Astrocyte (in vitro differentiated cells and primary cell): ENCODE measurements around the gene PVALB.

Experiments
- CTCF ChIP-seq: IDR thresholded peaks from 2 replicates; pipeline ENCODE4 v1.5.1; 2011; ENCODE audit warnings: low read depth, mild to moderate bottlenecking, inconsistent platforms, low read length, moderate library complexity; ENCODE audit not compliant: insufficient read depth
- EZH2 ChIP-seq: IDR thresholded peaks from 2 replicates; pipeline ENCODE4 v1.6.1; 2012; ENCODE audit warnings: mild to moderate bottlenecking, low read length, inconsistent platforms; ENCODE audit not compliant: insufficient read depth

DNA sequence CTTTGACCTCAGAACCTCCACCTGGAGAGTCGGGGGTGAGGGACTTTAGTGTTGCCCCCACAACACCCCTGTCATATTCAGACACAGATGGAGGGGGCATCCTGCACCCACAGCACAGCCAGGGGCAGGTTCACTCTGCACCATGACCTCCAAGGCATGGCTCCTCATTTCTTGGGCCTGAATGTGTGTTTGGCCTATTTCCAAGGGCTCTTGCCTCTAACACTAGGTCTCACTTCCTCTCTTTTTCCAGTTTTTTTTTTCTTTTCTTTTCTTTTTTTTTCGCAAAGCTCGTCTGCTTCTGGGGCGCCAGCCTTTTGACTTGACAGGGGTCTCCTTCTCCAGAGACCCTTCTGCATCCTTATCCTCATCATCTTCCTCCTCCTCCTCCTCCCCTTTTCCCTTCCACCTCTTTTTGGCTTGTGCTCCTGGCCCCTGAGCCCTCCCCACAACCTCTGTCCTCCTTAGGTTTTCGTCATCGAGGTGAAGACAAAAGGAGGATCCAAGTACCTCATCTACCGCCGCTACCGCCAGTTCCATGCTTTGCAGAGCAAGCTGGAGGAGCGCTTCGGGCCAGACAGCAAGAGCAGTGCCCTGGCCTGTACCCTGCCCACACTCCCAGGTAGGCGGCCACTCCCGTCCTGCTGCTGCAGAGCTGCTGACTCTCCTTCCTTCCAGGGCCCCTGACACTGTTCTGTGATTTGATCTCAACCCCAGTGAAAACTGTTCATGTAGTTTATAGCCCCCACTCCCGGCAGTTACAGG lies 47.8 kb upstream of the PVALB start:
- TF ChIP-seq CTCF (no peak), EZH2 (no peak)
